H1 (cell line): Measurements from ENCODE around the gene KCNJ13. TPM values are rescaled to one million over a fixed set of nuclear protein-coding genes. Genes with fewer than 3 reads are reported as not detected.

Experiments
- CTCF ChIA-PET: fragments of 300-600 bp; sonication (Branson Sonifier 250); formaldehyde crosslinking; loops from one replicate; lab custom pipeline; 2021; ENCODE audit not compliant: partially characterized antibody; lab: Charles Lee
- POLR2A ChIA-PET: fragments of 300-600 bp; sonication (Branson Sonifier 250); formaldehyde crosslinking; loops from one replicate; lab custom pipeline; 2021; ENCODE audit warnings: inconsistent platforms; ENCODE audit not compliant: partially characterized antibody; lab: Charles Lee
- DNase-seq, 2 experiments: peaks; one replicate each; pipeline versions ENCODE4 v3.0.0 to v3.0.0-alpha.2; 2010 to 2022; ENCODE audit warnings: low spot score in 2 of 2, low read depth in 1 of 2, mixed read lengths in 1 of 2
- FAIRE-seq: peaks from 2 replicates; lab custom pipeline; 2011; peaks lifted over from hg19 to GRCh38; lab: Jason Lieb, UNC
- H2AFZ ChIP-seq: 2 replicates; pipeline ENCODE4 v1.8.1; 2012; ENCODE audit warnings: low read length, inconsistent platforms
- H2AK5ac ChIP-seq: 2 replicates; pipeline ENCODE4 v1.6.1; 2013; ENCODE audit warnings: low read depth, low read length
- H2BK120ac ChIP-seq: replicated peaks from 2 replicates; pipeline ENCODE3; 2013; ENCODE audit warnings: low read depth, low read length, inconsistent platforms
- H2BK12ac ChIP-seq: 2 replicates; pipeline ENCODE4 v1.6.1; 2013; ENCODE audit warnings: low read depth, low read length
- H2BK15ac ChIP-seq: 2 replicates; pipeline ENCODE4 v1.6.1; 2013; ENCODE audit warnings: low read length
- H2BK20ac ChIP-seq: 2 replicates; pipeline ENCODE4 v1.6.1; 2013; ENCODE audit warnings: low read length
- H2BK5ac ChIP-seq: 2 replicates; pipeline ENCODE4 v1.6.1; 2013; ENCODE audit warnings: low read depth, low read length
- H3K14ac ChIP-seq: 2 replicates; pipeline ENCODE4 v1.6.1; 2013; ENCODE audit warnings: inconsistent platforms; ENCODE audit not compliant: insufficient read length
- H3K18ac ChIP-seq: 2 replicates; pipeline ENCODE4 v1.6.1; 2013; ENCODE audit warnings: low read length; ENCODE audit errors: extremely low read depth
- H3K23ac ChIP-seq: 2 replicates; pipeline ENCODE4 v1.6.1; 2013; ENCODE audit warnings: inconsistent platforms; ENCODE audit not compliant: insufficient read length
- H3K23me2 ChIP-seq: 2 replicates; pipeline ENCODE4 v1.6.1; 2013; ENCODE audit warnings: low read depth, low read length
- H3K27ac ChIP-seq: 2 replicates; pipeline ENCODE4 v1.6.1; 2011; ENCODE audit warnings: low read depth, low read length, inconsistent platforms
- H3K27me3 ChIP-seq, 4 experiments: replicated peaks in 1 of 4; 1 replicate in 1 of 4; 2 replicates in 3 of 4; pipeline versions ENCODE4 v1.6.1 to v1.8.1; 2011 to 2013; ENCODE audit warnings: low read length in 3 of 4, mild to moderate bottlenecking in 3 of 4, inconsistent platforms in 2 of 4, mixed read lengths in 2 of 4, moderate library complexity in 1 of 4; ENCODE audit not compliant: control insufficient read depth in 3 of 4, insufficient read depth in 3 of 4; ENCODE audit errors: extremely low read depth in 1 of 4
- H3K36me3 ChIP-seq, 4 experiments: 2 replicates each; pipeline versions ENCODE4 v1.6.1 to v1.8.1; 2011 to 2013; ENCODE audit warnings: mild to moderate bottlenecking in 4 of 4, low read length in 3 of 4, moderate library complexity in 2 of 4, control low read depth in 1 of 4, inconsistent platforms in 1 of 4; ENCODE audit not compliant: insufficient read depth in 4 of 4, control insufficient read depth in 2 of 4
- H3K4ac ChIP-seq: replicated peaks from 2 replicates; pipeline ENCODE3; 2013; ENCODE audit warnings: low read length, low read depth, mixed read lengths, inconsistent platforms; ENCODE audit not compliant: insufficient read length
- H3K4me1 ChIP-seq, 4 experiments: replicated peaks in 1 of 4; 1 replicate in 1 of 4; 2 replicates in 3 of 4; pipeline versions ENCODE4 v1.6.1 to v1.8.1; 2011 to 2013; ENCODE audit warnings: low read length in 3 of 4, inconsistent platforms in 2 of 4, mixed read lengths in 1 of 4; ENCODE audit not compliant: insufficient read depth in 4 of 4, control insufficient read depth in 3 of 4
- H3K4me2 ChIP-seq, 2 experiments: 2 replicates each; pipeline versions ENCODE4 v1.6.1 to v1.8.1; 2011 to 2013; ENCODE audit warnings: low read depth in 2 of 2, low read length in 2 of 2, control low read depth in 1 of 2, inconsistent platforms in 1 of 2, mild to moderate bottlenecking in 1 of 2; ENCODE audit not compliant: insufficient read depth in 1 of 2
- H3K4me3 ChIP-seq, 4 experiments: fragments of 200-600, 300-600 bp in 1 of 4; sonication (generic), shearing (Covaris generic), sonication (Bioruptor Twin) in 1 of 4; 2 replicates each; pipeline versions ENCODE4 v1.5.1 to v1.8.1; 2011 to 2016; ENCODE audit warnings: low read length in 4 of 4, low read depth in 3 of 4, control low read depth in 2 of 4, inconsistent platforms in 2 of 4, mild to moderate bottlenecking in 2 of 4, mixed read lengths in 1 of 4, moderate library complexity in 1 of 4; ENCODE audit not compliant: insufficient read depth in 2 of 4; ENCODE audit errors: extremely low read depth in 1 of 4
- H3K56ac ChIP-seq: replicated peaks from 2 replicates; pipeline ENCODE3; 2013; ENCODE audit warnings: low read depth, mild to moderate bottlenecking, mixed read lengths, low read length, inconsistent platforms; ENCODE audit not compliant: insufficient read length
- H3K79me1 ChIP-seq: 2 replicates; pipeline ENCODE4 v1.6.1; 2013; ENCODE audit warnings: low read depth, low read length, control low read depth
- H3K79me2 ChIP-seq, 2 experiments: 2 replicates each; pipeline versions ENCODE4 v1.6.1 to v1.8.1; 2012 to 2013; ENCODE audit warnings: low read length in 2 of 2, mild to moderate bottlenecking in 2 of 2, inconsistent platforms in 1 of 2; ENCODE audit not compliant: insufficient read depth in 2 of 2, control insufficient read depth in 1 of 2
- H3K9ac ChIP-seq, 4 experiments: replicated peaks in 1 of 4; 1 replicate in 1 of 4; 2 replicates in 3 of 4; pipeline versions ENCODE4 v1.6.1 to v1.8.1; 2011 to 2013; ENCODE audit warnings: low read depth in 3 of 4, low read length in 3 of 4, control low read depth in 2 of 4, mild to moderate bottlenecking in 2 of 4, moderate library complexity in 2 of 4, inconsistent platforms in 1 of 4; ENCODE audit errors: extremely low read depth in 1 of 4
- H3K9me3 ChIP-seq, 2 experiments: 2 replicates each; pipeline versions ENCODE4 v1.6.1 to v1.8.1; 2012 to 2013; ENCODE audit warnings: mild to moderate bottlenecking in 2 of 2, moderate library complexity in 2 of 2, control low read depth in 1 of 2, inconsistent platforms in 1 of 2, low read depth in 1 of 2, low read length in 1 of 2, mixed read lengths in 1 of 2; ENCODE audit not compliant: insufficient read depth in 2 of 2
- H4K20me1 ChIP-seq, 2 experiments: replicated peaks in 1 of 2; 2 replicates each; pipeline versions ENCODE3 to v1.8.1; 2011 to 2013; ENCODE audit warnings: inconsistent platforms in 2 of 2, low read length in 2 of 2, mild to moderate bottlenecking in 1 of 2; ENCODE audit not compliant: insufficient read depth in 2 of 2, control insufficient read depth in 1 of 2
- H4K5ac ChIP-seq: 2 replicates; pipeline ENCODE4 v1.6.1; 2013; ENCODE audit warnings: low read length, low read depth, mixed read lengths, inconsistent platforms; ENCODE audit not compliant: insufficient read length
- H4K8ac ChIP-seq: 2 replicates; pipeline ENCODE4 v1.8.0; 2013; ENCODE audit warnings: mild to moderate bottlenecking, moderate library complexity, low read length, inconsistent platforms; ENCODE audit not compliant: insufficient read depth; ENCODE audit errors: extremely low read depth
- H4K91ac ChIP-seq: replicated peaks from 2 replicates; pipeline ENCODE3; 2013; ENCODE audit warnings: low read length, mixed read lengths, inconsistent platforms; ENCODE audit not compliant: insufficient read length
- ATF2 ChIP-seq: IDR thresholded peaks from 2 replicates; pipeline ENCODE4 v1.6.1; 2012; ENCODE audit warnings: low read length, inconsistent platforms
- BRCA1 ChIP-seq: IDR thresholded peaks from 2 replicates; pipeline ENCODE4 v1.6.1; 2012; ENCODE audit warnings: low read depth, low read length, improper control_type of control experiment
- CEBPB ChIP-seq: IDR thresholded peaks from 2 replicates; pipeline ENCODE4 v1.6.1; 2012; ENCODE audit warnings: low read depth, low read length
- CTBP2 ChIP-seq: IDR thresholded peaks from 2 replicates; pipeline ENCODE4 v1.7.0; 2011; ENCODE audit warnings: borderline replicate concordance, mild to moderate bottlenecking, moderate library complexity, mixed read lengths, low read length; ENCODE audit not compliant: insufficient read depth, insufficient read length
- GTF2F1 ChIP-seq: IDR thresholded peaks from 2 replicates; pipeline ENCODE4 v1.6.1; 2012; ENCODE audit warnings: low read depth, low read length, improper control_type of control experiment, borderline replicate concordance
- HDAC6 ChIP-seq: IDR thresholded peaks from one replicate; pipeline ENCODE4 v1.7.1; 2012; ENCODE audit warnings: low read depth, mild to moderate bottlenecking, inconsistent platforms, low read length, moderate library complexity
- JUND ChIP-seq: IDR thresholded peaks from 2 replicates; pipeline ENCODE4 v1.6.1; 2011; ENCODE audit warnings: mild to moderate bottlenecking, improper control_type of control experiment, low read length
- KDM5A ChIP-seq: fragments of 200-600 bp; IDR thresholded peaks from 2 replicates; pipeline ENCODE4 v1.7.1; 2012; ENCODE audit warnings: mild to moderate bottlenecking, low read length, inconsistent platforms, mixed read lengths
- RAD21 ChIP-seq, 2 experiments: IDR thresholded peaks in 1 of 2; conservative IDR thresholded peaks in 1 of 2; 2 replicates each; pipeline ENCODE4 v1.6.1; 2011; ENCODE audit warnings: low read depth in 2 of 2, low read length in 2 of 2, improper control_type of control experiment in 1 of 2, inconsistent platforms in 1 of 2, mild to moderate bottlenecking in 1 of 2, moderate library complexity in 1 of 2
- RNF2 ChIP-seq: fragments of 200-900, 300-1000 bp; sonication (generic); IDR thresholded peaks from 2 replicates; pipeline ENCODE4 v1.7.1; 2016; ENCODE audit warnings: borderline replicate concordance, low read depth, mild to moderate bottlenecking, antibody characterized with exemption, low read length; ENCODE audit not compliant: poor library complexity, severe bottlenecking; ENCODE audit errors: missing control alignments
- TAF1 ChIP-seq: IDR thresholded peaks from 2 replicates; pipeline ENCODE4 v1.6.1; 2011; ENCODE audit warnings: mild to moderate bottlenecking, low read depth, low read length
- TBP ChIP-seq: IDR thresholded peaks from 2 replicates; pipeline ENCODE4 v1.6.1; 2011; ENCODE audit warnings: low read depth, low read length, improper control_type of control experiment
- WGBS, 2 experiments: shearing (Covaris generic) in 1 of 2; methylation state at CpG; one replicate each; pipeline versions ENCODE4 v1.1.6 to v1.1.7; 2013 to 2015; ENCODE audit warnings: low lambda C conversion rate in 2 of 2, mixed read lengths in 2 of 2, inconsistent platforms in 1 of 2, low coverage in 1 of 2, missing lambda C conversion rate in 1 of 2; ENCODE audit not compliant: insufficient replicate concordance in 2 of 2, insufficient coverage in 1 of 2, insufficient read length in 1 of 2; ENCODE audit errors: extremely low coverage in 1 of 2, missing lambda C conversion rate in 1 of 2; 5-methylcytosine and 5-hydroxymethylcytosine counted together
- polyA plus RNA-seq, 7 experiments: library from polyadenylated mRNA; depleted of rRNA in 3 of 7; stranded (reverse) in 5 of 7; unstranded in 2 of 7; fragments of >200 nt in 5 of 7; fragments of 200-250 nt in 2 of 7; gene quantifications; 1 replicate in 5 of 7; 2 replicates in 1 of 7; 4 replicates in 1 of 7; pipeline versions ENCODE4 v1.2.1 to v1.2.3, GENCODE V29; 2011 to 2013; ENCODE audit warnings: missing spikeins in 2 of 7, mixed read lengths in 2 of 7
- total RNA-seq: library from RNA; stranded (reverse); fragmentation: NEBNext Ultra II Directional; extraction: Animal tissue kit (Norgen Biotek cat#: 25700); gene quantifications from 2 replicates; pipeline ENCODE4 v1.2.1, GENCODE V29; 2021

KCNJ13 gene
- total and polyA plus RNA-seq, 2 of the 8 experiments (the other 6 are each of a cell fraction or from before 2014, with no cell fraction given), result not detected

GRCh38 chr2:232793271-232793670 lies 16.9 kb upstream of the KCNJ13 start:
- DNase-seq (no peak), FAIRE-seq (no peak)
- Histone ChIP-seq H2BK12ac (no peak overlapping the region), H3K27me3 (no peaks in the 10 kb centered on the region), H3K9ac (no peak overlapping the region), H3K4me1 (no peaks in the 10 kb centered on the region), H3K4ac (no peak overlapping the region), H3K36me3 (peaks cover 11 to 62% (median 37%) of the 10 kb centered on the region in 4 experiments), H3K79me1 (no peaks in the 10 kb centered on the region; the same call in 1 of the 2 replicates), H3K4me3 (no peak overlapping the region), H2AK5ac (no peak overlapping the region), H3K23me2 (no peaks in the 10 kb centered on the region; the same call in 1 of the 2 replicates), H3K23ac (no peak overlapping the region), H3K9me3 (no peaks in the 10 kb centered on the region), H4K20me1 (no peaks in the 10 kb centered on the region), H4K91ac (no peak overlapping the region), H4K8ac (no peak overlapping the region), H2BK5ac (no peak overlapping the region), H3K79me2 (no peaks in the 10 kb centered on the region), H2BK15ac (no peak overlapping the region), H3K27ac (no peak overlapping the region), H4K5ac (no peak overlapping the region), H2BK20ac (no peak overlapping the region), H2AFZ (no peak overlapping the region), H3K14ac (no peak overlapping the region), H3K56ac (no peak overlapping the region), H3K18ac (no peak overlapping the region), H2BK120ac (no peak overlapping the region), H3K4me2 (no peak overlapping the region)
- POLR2A ChIA-PET, result no interaction called here
- CTCF ChIA-PET, result interaction anchor here (1.0 kb wide), 1 partner anchor 17 kb away, joined by 3 read pairs; no protein-coding TSS in a partner anchor
- WGBS, 2 experiments, result 78 to 100% methylated on average over 2 to 4 of the region's 4 CpGs
- TF ChIP-seq GTF2F1 (no peak), BRCA1 (no peak), TBP (no peak), CTBP2 (no peak), ATF2 (no peak), CEBPB (no peak), RNF2 (no peak), TAF1 (no peak), KDM5A (no peak), RAD21 (IDR thresholded peaks at IDR 0.05 in 1 of 2, conservative IDR thresholded peaks at IDR 0.05 in 1 of 2; ENCODE audit: low read depth in 2 of 2, low read length in 2 of 2) (no peak), HDAC6 (no peak), JUND (no peak)
